GM18502 (cell line): ENCODE data around the gene SBF1.
"Not testable (repeated sequence)": the region's sequence is repeated elsewhere in the genome, so short reads cannot be mapped to it uniquely, and the experiment has no call there.

Experiments
- ATAC-seq: cut with Tn5 transposase; IDR thresholded peaks from one replicate; pipeline ENCODE4 v1.9.1; 2021; ENCODE audit warnings: mild to moderate bottlenecking; ENCODE audit not compliant: unreplicated experiment, poor library complexity

Gene SBF1

DNA sequence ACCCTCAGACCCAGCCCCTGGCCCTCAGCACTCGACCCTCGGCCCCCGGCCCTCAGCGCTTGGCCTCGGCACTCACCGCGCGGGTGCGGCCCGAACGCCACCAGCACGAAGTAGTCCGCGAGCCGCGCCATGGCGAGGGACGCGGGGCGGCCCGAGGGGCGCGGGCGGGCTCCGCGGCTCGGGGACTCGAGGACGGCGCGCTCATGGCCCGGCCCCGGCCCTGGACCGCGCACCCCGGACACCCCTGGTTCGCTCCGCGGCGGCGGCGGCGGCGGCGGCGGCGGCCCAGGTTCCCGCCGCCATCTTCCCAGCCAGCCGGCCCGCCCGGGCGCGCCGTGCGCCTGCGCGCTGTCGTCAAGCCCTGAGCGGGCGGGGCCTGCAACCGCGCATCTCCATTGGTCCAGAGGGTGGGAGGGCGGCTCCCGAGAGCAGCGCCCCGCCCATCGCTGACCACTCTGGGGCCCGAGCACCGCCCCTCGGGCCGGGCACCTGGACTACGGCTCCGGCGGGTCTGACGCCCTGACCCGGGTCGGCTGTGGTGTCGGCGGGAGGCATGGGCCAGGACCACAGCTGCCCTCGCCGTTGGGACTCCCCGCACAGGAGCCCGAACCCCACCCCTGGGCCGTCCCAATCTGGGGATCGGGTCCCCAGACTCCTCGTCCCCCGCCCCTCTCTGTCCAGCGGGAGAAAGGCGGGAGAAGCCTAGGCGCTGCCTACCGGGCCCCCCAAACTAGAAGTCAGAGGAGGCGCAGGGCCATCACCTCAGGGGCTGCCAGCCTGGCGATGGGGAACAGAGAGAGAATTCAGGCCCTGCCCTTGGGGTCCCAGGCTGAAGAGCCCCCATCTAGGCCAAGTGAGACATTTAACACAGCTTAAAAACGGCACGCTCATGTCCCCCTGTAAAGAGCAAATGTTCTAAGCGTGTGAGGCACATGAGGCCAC, at the start of gene SBF1:
SBF1 (minus strand) TSS at position 326 of the 942 bp plus-strand sequence; CDS start at position 131, 195 bp downstream.
- peak; percentile 73 for ATAC-seq

DNA sequence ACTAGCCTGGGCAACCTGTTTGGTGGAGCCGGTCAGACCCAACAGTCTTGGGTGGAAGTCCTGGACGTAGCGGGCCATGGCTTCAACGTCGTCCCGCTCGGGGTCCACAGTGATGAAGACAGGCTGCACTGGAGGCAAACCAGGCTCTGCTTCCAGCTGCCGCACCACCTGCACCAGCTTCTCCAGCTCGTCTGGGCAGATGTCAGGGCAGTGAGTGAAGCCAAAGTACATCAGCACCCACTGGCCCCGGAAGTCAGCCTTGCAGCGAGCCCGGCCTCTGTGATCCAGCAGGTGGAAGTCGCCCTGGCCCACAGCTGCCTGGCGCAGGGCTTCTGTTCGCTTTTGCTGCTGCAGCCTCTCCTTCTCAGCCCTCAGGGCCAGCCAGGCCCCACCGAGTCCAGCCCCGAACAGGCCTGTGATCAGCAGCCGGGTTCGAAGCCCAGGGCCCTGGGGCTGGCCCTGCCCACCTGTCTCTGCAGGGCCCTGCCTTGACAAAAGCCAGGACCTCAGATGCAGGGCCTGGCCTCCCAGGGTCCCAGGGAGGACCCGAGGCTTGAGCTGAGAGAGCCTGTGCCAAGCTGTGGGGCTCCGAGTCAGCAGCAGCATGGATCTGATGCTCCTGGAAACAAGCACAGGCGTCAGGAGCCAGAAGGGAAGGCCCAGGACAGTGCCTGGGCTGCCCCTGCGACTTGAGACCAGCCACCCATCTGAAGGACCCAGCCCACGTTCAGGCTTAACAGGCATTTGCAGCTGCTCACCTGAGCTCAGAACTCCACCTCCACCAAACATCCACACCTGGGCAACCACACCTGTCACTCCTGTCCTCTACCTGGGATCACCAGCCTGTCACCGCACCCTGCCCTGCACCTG, 49.2 kb upstream of the SBF1 start:
- ATAC-seq: no peak

GRCh38 chr22:50523458-50523805, 48.6 kb upstream of the SBF1 start:
- no peak for ATAC-seq

GRCh38 chr22:50522806-50523438, 48.1 kb upstream of the SBF1 start:
- no peak for ATAC-seq

- ATAC-seq: no peak
These were observed 47.5 kb upstream of the SBF1 start for GRCh38 chr22:50522208-50522805.

DNA sequence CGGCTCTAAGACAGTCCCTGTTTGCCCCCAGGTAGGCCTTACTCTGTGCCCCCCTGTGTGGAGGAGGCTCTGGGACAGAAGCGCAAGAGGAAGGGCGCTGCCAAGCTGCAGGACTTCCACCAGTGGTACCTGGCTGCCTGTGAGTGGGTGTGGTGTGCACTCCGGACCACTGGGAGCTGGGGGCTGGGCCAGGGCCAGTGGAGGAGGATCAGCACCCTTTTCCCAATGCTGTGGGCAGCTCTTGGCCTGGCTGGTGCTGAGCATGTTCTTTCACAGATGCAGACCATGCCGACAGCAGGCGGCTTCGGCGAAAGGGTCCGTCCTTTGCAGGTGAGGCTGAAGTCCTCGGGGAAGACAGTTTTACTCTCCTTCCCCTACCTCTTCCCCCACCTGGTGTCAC, 46.9 kb upstream of the SBF1 start:
- no peak for ATAC-seq

GRCh38 chr22:50520826-50521453, 46.1 kb upstream of the SBF1 start:
- no peak for ATAC-seq

DNA sequence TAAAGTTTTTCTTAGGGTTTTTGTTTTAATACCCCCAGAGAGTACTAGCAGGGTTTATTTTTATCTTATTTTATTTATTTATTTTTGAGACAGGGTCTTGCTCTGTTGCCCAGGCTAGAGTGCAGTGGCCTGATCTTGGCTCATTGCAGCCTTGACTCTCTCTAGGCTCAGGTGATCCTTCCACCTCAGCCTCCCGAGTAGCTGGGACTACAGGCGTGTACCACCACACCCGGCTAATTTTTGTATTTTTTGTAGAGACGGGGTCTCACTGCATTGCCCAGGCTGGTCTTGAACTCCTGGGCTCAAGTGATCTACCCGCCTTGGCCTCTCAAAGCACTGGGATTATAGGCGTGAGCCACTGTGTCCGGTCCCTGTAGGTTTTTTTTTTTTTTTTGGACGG, 45.3 kb upstream of the SBF1 start:
- ATAC-seq: not testable (repeated sequence)

GRCh38 chr22:50519151-50519550, 44.3 kb upstream of the SBF1 start:
- no peak for ATAC-seq

DNA sequence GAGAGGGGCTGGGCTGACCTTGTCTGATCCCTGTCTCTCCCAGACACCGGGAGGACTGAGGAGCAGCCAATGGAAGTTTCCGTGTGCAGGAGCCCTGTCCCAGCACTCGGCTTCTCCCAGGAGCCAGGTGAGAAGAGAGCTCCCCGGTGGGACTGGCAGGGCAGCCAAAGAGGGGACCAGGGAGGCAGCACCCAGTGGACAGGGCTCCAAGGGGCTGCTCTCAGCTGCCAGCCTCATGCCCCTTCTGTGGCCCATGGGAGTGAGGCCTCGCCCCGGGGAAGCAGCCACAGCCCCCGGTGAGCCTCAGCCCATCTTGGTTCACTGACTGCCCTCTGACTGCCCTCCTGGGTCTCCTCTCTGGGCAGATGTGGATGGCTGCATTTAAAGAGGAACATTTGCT, 43.8 kb upstream of the SBF1 start:
- no peak for ATAC-seq

GRCh38 chr22:50517495-50518260, 42.8 kb upstream of the SBF1 start:
- ATAC-seq: no peak

GRCh38 chr22:50516891-50517290, 42.1 kb upstream of the SBF1 start:
- ATAC-seq: no peak

DNA sequence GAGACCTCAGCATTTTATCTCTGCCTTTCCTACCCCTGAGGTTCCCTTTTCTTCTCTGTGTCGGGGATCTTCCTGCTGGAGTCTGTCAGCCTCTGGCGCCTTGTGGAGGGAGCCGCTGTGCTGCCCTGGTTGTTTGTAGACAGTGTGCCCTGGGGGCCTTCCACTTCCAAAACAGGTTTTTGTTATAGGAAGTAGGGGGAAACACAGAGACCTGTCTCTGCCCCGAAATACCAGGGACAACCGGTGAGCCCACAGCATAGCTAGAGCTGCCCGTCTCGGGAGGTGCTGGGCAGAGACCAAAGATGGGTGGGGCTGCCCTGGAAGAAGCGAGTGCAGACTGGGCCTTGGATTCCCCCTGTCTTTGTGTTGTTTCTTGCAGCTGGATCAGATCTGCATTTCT, 41.2 kb upstream of the SBF1 start:
- ATAC-seq: no peak

GRCh38 chr22:50513175-50513574, 38.3 kb upstream of the SBF1 start:
- no peak for ATAC-seq

DNA sequence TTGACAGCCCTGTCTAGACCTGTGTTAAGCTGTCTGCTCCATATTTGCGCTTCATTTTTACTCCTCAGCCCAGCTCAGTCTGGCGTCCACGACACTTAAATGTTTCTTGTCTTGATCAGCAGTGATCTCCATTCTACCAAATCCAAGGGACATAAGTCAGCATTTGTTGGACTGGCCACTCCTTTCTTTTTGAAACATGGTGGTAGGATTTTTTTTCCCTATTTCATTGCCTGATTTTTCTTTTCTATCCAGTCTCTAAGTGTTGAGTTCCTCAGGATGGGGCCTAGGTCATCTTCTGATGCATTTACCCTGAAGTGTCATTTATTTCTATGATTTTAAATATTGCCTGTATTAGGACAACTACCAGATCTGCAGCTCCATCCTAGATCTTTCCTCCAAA, 34.1 kb upstream of the SBF1 start:
- ATAC-seq: no peak

- peak; percentile 69 for ATAC-seq
These were observed 33.4 kb upstream of the SBF1 start, which contains the start of gene NCAPH2 for GRCh38 chr22:50507991-50508884. Gene NCAPH2 (plus strand): TSS chr22:50508224. CDS start chr22:50508338, 114 bp downstream.

DNA sequence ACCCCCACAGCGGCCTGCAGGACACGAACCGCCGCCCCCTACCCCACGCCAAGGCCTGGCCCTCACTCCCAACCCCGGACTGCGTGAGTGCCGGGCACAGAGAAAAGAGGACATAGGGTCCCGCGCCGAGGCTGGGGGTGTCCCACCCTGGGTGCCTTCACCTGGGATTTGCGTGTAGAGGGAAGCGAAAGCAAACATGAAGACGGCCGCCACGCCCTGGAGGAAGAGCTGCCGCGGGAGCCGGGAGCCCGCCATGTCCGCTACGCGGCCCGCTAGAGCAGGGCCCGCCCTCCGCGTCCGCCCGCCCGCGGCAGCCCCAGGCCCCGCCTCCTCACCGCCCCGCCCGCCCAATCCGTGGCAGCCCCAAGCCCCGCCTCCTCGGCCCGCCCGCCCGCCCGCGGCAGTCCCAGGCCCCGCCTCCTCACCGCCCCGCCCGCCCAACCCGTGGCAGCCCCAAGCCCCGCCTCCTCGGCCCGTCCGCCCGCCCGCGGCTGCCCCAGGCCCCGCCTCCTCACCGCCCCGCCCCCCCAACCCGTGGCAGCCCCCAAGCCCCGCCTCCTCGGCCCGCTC, 32.7 kb upstream of the SBF1 start, which contains the start of gene LMF2:
LMF2 (minus strand) TSS at position 282 of the 570 bp plus-strand sequence; CDS start at position 255, 27 bp downstream.
- ATAC-seq: peak; percentile 59
